B cell (primary cell): ENCODE data around the gene GRID1. TPM values are rescaled to one million over a fixed set of nuclear protein-coding genes. Genes with fewer than 3 reads are reported as not detected.

ENCODE experiments used
- ATAC-seq: fragments of 200-7000 bp; cut with Tn5 transposase; one replicate; pipeline ENCODE4 v1.10.0; 2021; ENCODE audit warnings: low read depth, mild to moderate bottlenecking, moderate number of reproducible peaks, moderate library complexity
- CTCF ChIA-PET: fragments of 350-600 bp; sonication (Branson Sonifier 250); formaldehyde crosslinking; loops from one replicate; lab custom pipeline; 2021; ENCODE audit warnings: antibody characterized with exemption, inconsistent platforms; lab: Charles Lee
- POLR2A ChIA-PET: fragments of 350-600 bp; sonication (Branson Sonifier 250); formaldehyde crosslinking; loops from one replicate; lab custom pipeline; 2021; ENCODE audit warnings: antibody characterized with exemption; lab: Charles Lee
- DNase-seq: peaks from one replicate; pipeline ENCODE4 v3.0.0; 2013
- H2AFZ ChIP-seq: 2 replicates; pipeline ENCODE4 v1.6.1; 2012; ENCODE audit warnings: mild to moderate bottlenecking, low read depth, low read length; ENCODE audit not compliant: insufficient read depth, poor library complexity, severe bottlenecking
- H3K27ac ChIP-seq, 2 donors: 1 replicate in 1 of 2; 2 replicates in 1 of 2; pipeline ENCODE4 v1.5.1; 2012 to 2013; ENCODE audit warnings: low read length in 2 of 2, mild to moderate bottlenecking in 2 of 2, moderate library complexity in 1 of 2
- H3K27me3 ChIP-seq, 4 experiments: fragments of 200-600 bp in 1 of 4; sonication (generic) in 1 of 4; replicated peaks in 1 of 4; 1 replicate in 2 of 4; 2 replicates in 2 of 4; pipeline versions ENCODE4 v1.6.1 to v1.7.0; 2013 to 2016; ENCODE audit warnings: low read length in 3 of 4, mild to moderate bottlenecking in 2 of 4, mixed read lengths in 1 of 4, moderate library complexity in 1 of 4; ENCODE audit not compliant: insufficient read depth in 4 of 4, control insufficient read depth in 3 of 4; ENCODE audit errors: control extremely low read depth in 1 of 4
- H3K36me3 ChIP-seq, 2 experiments: replicated peaks in 1 of 2; 1 replicate in 1 of 2; 2 replicates in 1 of 2; pipeline versions ENCODE4 v1.6.1 to v1.7.1; 2013; ENCODE audit warnings: low read length in 1 of 2; ENCODE audit not compliant: insufficient read depth in 2 of 2, control insufficient read depth in 1 of 2; ENCODE audit errors: control extremely low read depth in 1 of 2, extremely low read depth in 1 of 2
- H3K4me1 ChIP-seq, 2 donors: fragments of 200-600 bp in 1 of 2; sonication (generic) in 1 of 2; 1 replicate in 1 of 2; 2 replicates in 1 of 2; pipeline versions ENCODE4 v1.5.1 to v1.6.1; 2013 to 2017; ENCODE audit warnings: low read length in 2 of 2; ENCODE audit not compliant: control insufficient read depth in 2 of 2, insufficient read depth in 2 of 2
- H3K4me2 ChIP-seq: replicated peaks from 2 replicates; pipeline ENCODE3; 2012; ENCODE audit warnings: mild to moderate bottlenecking, low read depth, low read length; ENCODE audit not compliant: poor library complexity, severe bottlenecking
- H3K4me3 ChIP-seq, 5 experiments: fragments of 200-600 bp in 1 of 5; sonication (generic) in 1 of 5; 1 replicate in 3 of 5; 2 replicates in 2 of 5; pipeline versions ENCODE4 v1.5.1 to v1.7.0; 2011 to 2016; ENCODE audit warnings: low read length in 4 of 5, mild to moderate bottlenecking in 4 of 5, low read depth in 2 of 5, control low read depth in 1 of 5, moderate library complexity in 1 of 5; ENCODE audit not compliant: insufficient read depth in 1 of 5; ENCODE audit errors: control extremely low read depth in 1 of 5, extremely low read depth in 1 of 5
- H3K79me2 ChIP-seq: fragments of 200-600 bp; sonication (generic); one replicate; pipeline ENCODE4 v1.6.0; 2016; ENCODE audit warnings: low read length; ENCODE audit not compliant: control insufficient read depth, insufficient read depth
- H3K9ac ChIP-seq: fragments of 200-600 bp; sonication (generic); 2 replicates; pipeline ENCODE4 v1.6.1; 2017; ENCODE audit warnings: mild to moderate bottlenecking, low read length, moderate library complexity
- H3K9me3 ChIP-seq, 3 donors: one replicate each; pipeline versions ENCODE4 v1.6.1 to v1.7.1; 2013; ENCODE audit warnings: low read length in 2 of 3; ENCODE audit not compliant: control insufficient read depth in 2 of 3, insufficient read depth in 1 of 3; ENCODE audit errors: control extremely low read depth in 1 of 3
- H4K20me1 ChIP-seq: 2 replicates; pipeline ENCODE4 v1.6.0; 2012; ENCODE audit warnings: mild to moderate bottlenecking, low read length; ENCODE audit not compliant: insufficient read depth, control insufficient read depth, poor library complexity, severe bottlenecking
- H3K27ac Mint-ChIP-seq: one replicate; pipeline ENCODE4 v1.8.0; 2021; ENCODE audit warnings: mixed read lengths
- H3K27me3 Mint-ChIP-seq: one replicate; pipeline ENCODE4 v1.8.0; 2021; ENCODE audit warnings: mixed read lengths
- H3K4me1 Mint-ChIP-seq: one replicate; pipeline ENCODE4 v1.8.0; 2021; ENCODE audit warnings: mixed read lengths
- H3K4me3 Mint-ChIP-seq: one replicate; pipeline ENCODE4 v1.8.0; 2021; ENCODE audit warnings: mixed read lengths
- H3K9me3 Mint-ChIP-seq: one replicate; pipeline ENCODE4 v1.8.0; 2022; ENCODE audit warnings: mixed read lengths; ENCODE audit not compliant: insufficient read depth
- CTCF ChIP-seq: fragments of 200-600 bp; IDR thresholded peaks from one replicate; pipeline ENCODE4 v1.8.0; 2022; ENCODE audit warnings: antibody characterized with exemption, mild to moderate bottlenecking
- EZH2 ChIP-seq: IDR thresholded peaks from 2 replicates; pipeline ENCODE4 v1.6.1; 2012; ENCODE audit warnings: borderline replicate concordance, low read depth, mild to moderate bottlenecking, moderate library complexity, low read length; ENCODE audit not compliant: insufficient read depth, poor library complexity, severe bottlenecking
- WGBS: methylation state at CpG from one replicate; pipeline ENCODE4 v1.1.5; 2013; ENCODE audit warnings: missing lambda C conversion rate; ENCODE audit not compliant: insufficient coverage; 5-methylcytosine and 5-hydroxymethylcytosine counted together
- intact Hi-C: fragments of 100-400 bp; cut with micrococcal nuclease; formaldehyde crosslinking; loops from one replicate; pipeline ENCODE4 v1.10.0; 2022
- polyA plus RNA-seq: library from polyadenylated mRNA; depleted of rRNA; stranded (reverse); fragments of >200 nt; gene quantifications from 2 replicates; pipeline ENCODE4 v1.2.3, GENCODE V29; 2012
- total RNA-seq, 2 donors: library from RNA; stranded (reverse); fragments of 120-200 nt in 1 of 2; gene quantifications; 1 replicate in 1 of 2; 2 replicates in 1 of 2; pipeline versions ENCODE4 v1.2.3 to v1.2.4, GENCODE V29; 2013 to 2022

Gene GRID1
- total and polyA plus RNA-seq, 2 donors (not counting 1 experiment from before 2014, with no cell fraction given), result not detected

- Mint-ChIP-seq H3K27ac (no peak overlapping the region), H3K27me3 (peaks cover 6% of the 10 kb centered on the region), H3K9me3 (no peaks in the 10 kb centered on the region), H3K4me1 (no peaks in the 10 kb centered on the region), H3K4me3 (no peak overlapping the region)
- no peak for ATAC-seq
- Histone ChIP-seq H3K9me3 (peaks cover 0 to 4% (median 0%) of the 10 kb centered on the region in 3 donors), H3K27me3 (no peaks in the 10 kb centered on the region), H3K79me2 (no peaks in the 10 kb centered on the region), H3K27ac (no peak overlapping the region), H3K4me1 (no peaks in the 10 kb centered on the region), H4K20me1 (no peaks in the 10 kb centered on the region), H2AFZ (no peak overlapping the region), H3K4me2 (no peak overlapping the region), H3K36me3 (no peaks in the 10 kb centered on the region), H3K4me3 (no peak overlapping the region), H3K9ac (no peak overlapping the region)
- 96% methylated on average over 5 of the region's 5 CpGs for whole genome bisulfite sequencing
- intact Hi-C loops, result no loop called here
- no peak for DNase-seq
- POLR2A ChIA-PET, result no interaction called here
- TF ChIP-seq CTCF, result no peak
- no peak for TF ChIP-seq EZH2
- CTCF ChIA-PET, result no interaction called here
Observed at GRCh38 chr10:86218842-86219241, 147.8 kb downstream of the GRID1 start.

- H3K27me3 Mint-ChIP-seq, result peaks cover 6% of the 10 kb centered on the region
- Histone ChIP-seq H4K20me1 (no peaks in the 10 kb centered on the region), H3K27me3 (no peaks in the 10 kb centered on the region), H3K27ac (no peak overlapping the region), H3K36me3 (no peaks in the 10 kb centered on the region), H3K9me3 (peaks cover 0 to 4% (median 0%) of the 10 kb centered on the region in 3 donors), H3K4me2 (no peak overlapping the region), H3K4me3 (no peak overlapping the region), H3K4me1 (no peaks in the 10 kb centered on the region), H2AFZ (no peak overlapping the region), H3K79me2 (no peaks in the 10 kb centered on the region), H3K9ac (no peak overlapping the region)
- intact Hi-C loops, result no loop called here
- ChIA-PET CTCF (no interaction called here), POLR2A (no interaction called here)
- H3K9me3 Mint-ChIP-seq, result no peaks in the 10 kb centered on the region
- no peaks in the 10 kb centered on the region for H3K4me1 Mint-ChIP-seq
- H3K4me3 Mint-ChIP-seq, result no peak overlapping the region
- ATAC-seq, result no peak
- WGBS, result no CpG with 5 or more reads among the region's 4 CpGs
- H3K27ac Mint-ChIP-seq, result no peak overlapping the region
- TF ChIP-seq EZH2 (no peak), CTCF (no peak)
- no peak for DNase-seq
Observed at GRCh38 chr10:86218160-86218559, 148.4 kb downstream of the GRID1 start.
